B cell (primary cell): ENCODE data around the gene UBE2O. TPM values are rescaled to one million over a fixed set of nuclear protein-coding genes. Genes with fewer than 3 reads are reported as not detected.

Experiments
- ATAC-seq: fragments of 200-7000 bp; cut with Tn5 transposase; one replicate; pipeline ENCODE4 v1.10.0; 2021; ENCODE audit warnings: low read depth, mild to moderate bottlenecking, moderate number of reproducible peaks, moderate library complexity
- CTCF ChIA-PET: fragments of 350-600 bp; sonication (Branson Sonifier 250); formaldehyde crosslinking; loops from one replicate; lab custom pipeline; 2021; ENCODE audit warnings: antibody characterized with exemption, inconsistent platforms; lab: Charles Lee
- POLR2A ChIA-PET: fragments of 350-600 bp; sonication (Branson Sonifier 250); formaldehyde crosslinking; loops from one replicate; lab custom pipeline; 2021; ENCODE audit warnings: antibody characterized with exemption; lab: Charles Lee
- DNase-seq: peaks from one replicate; pipeline ENCODE4 v3.0.0; 2013
- H2AFZ ChIP-seq: 2 replicates; pipeline ENCODE4 v1.6.1; 2012; ENCODE audit warnings: mild to moderate bottlenecking, low read depth, low read length; ENCODE audit not compliant: insufficient read depth, poor library complexity, severe bottlenecking
- H3K27ac ChIP-seq, 2 donors: 1 replicate in 1 of 2; 2 replicates in 1 of 2; pipeline ENCODE4 v1.5.1; 2012 to 2013; ENCODE audit warnings: low read length in 2 of 2, mild to moderate bottlenecking in 2 of 2, moderate library complexity in 1 of 2
- H3K27me3 ChIP-seq, 4 experiments: fragments of 200-600 bp in 1 of 4; sonication (generic) in 1 of 4; replicated peaks in 1 of 4; 1 replicate in 2 of 4; 2 replicates in 2 of 4; pipeline versions ENCODE4 v1.6.1 to v1.7.0; 2013 to 2016; ENCODE audit warnings: low read length in 3 of 4, mild to moderate bottlenecking in 2 of 4, mixed read lengths in 1 of 4, moderate library complexity in 1 of 4; ENCODE audit not compliant: insufficient read depth in 4 of 4, control insufficient read depth in 3 of 4; ENCODE audit errors: control extremely low read depth in 1 of 4
- H3K36me3 ChIP-seq, 2 experiments: replicated peaks in 1 of 2; 1 replicate in 1 of 2; 2 replicates in 1 of 2; pipeline versions ENCODE4 v1.6.1 to v1.7.1; 2013; ENCODE audit warnings: low read length in 1 of 2; ENCODE audit not compliant: insufficient read depth in 2 of 2, control insufficient read depth in 1 of 2; ENCODE audit errors: control extremely low read depth in 1 of 2, extremely low read depth in 1 of 2
- H3K4me1 ChIP-seq, 2 donors: fragments of 200-600 bp in 1 of 2; sonication (generic) in 1 of 2; 1 replicate in 1 of 2; 2 replicates in 1 of 2; pipeline versions ENCODE4 v1.5.1 to v1.6.1; 2013 to 2017; ENCODE audit warnings: low read length in 2 of 2; ENCODE audit not compliant: control insufficient read depth in 2 of 2, insufficient read depth in 2 of 2
- H3K4me2 ChIP-seq: replicated peaks from 2 replicates; pipeline ENCODE3; 2012; ENCODE audit warnings: mild to moderate bottlenecking, low read depth, low read length; ENCODE audit not compliant: poor library complexity, severe bottlenecking
- H3K4me3 ChIP-seq, 5 experiments: fragments of 200-600 bp in 1 of 5; sonication (generic) in 1 of 5; 1 replicate in 3 of 5; 2 replicates in 2 of 5; pipeline versions ENCODE4 v1.5.1 to v1.7.0; 2011 to 2016; ENCODE audit warnings: low read length in 4 of 5, mild to moderate bottlenecking in 4 of 5, low read depth in 2 of 5, control low read depth in 1 of 5, moderate library complexity in 1 of 5; ENCODE audit not compliant: insufficient read depth in 1 of 5; ENCODE audit errors: control extremely low read depth in 1 of 5, extremely low read depth in 1 of 5
- H3K79me2 ChIP-seq: fragments of 200-600 bp; sonication (generic); one replicate; pipeline ENCODE4 v1.6.0; 2016; ENCODE audit warnings: low read length; ENCODE audit not compliant: control insufficient read depth, insufficient read depth
- H3K9ac ChIP-seq: fragments of 200-600 bp; sonication (generic); 2 replicates; pipeline ENCODE4 v1.6.1; 2017; ENCODE audit warnings: mild to moderate bottlenecking, low read length, moderate library complexity
- H3K9me3 ChIP-seq, 3 donors: one replicate each; pipeline versions ENCODE4 v1.6.1 to v1.7.1; 2013; ENCODE audit warnings: low read length in 2 of 3; ENCODE audit not compliant: control insufficient read depth in 2 of 3, insufficient read depth in 1 of 3; ENCODE audit errors: control extremely low read depth in 1 of 3
- H4K20me1 ChIP-seq: 2 replicates; pipeline ENCODE4 v1.6.0; 2012; ENCODE audit warnings: mild to moderate bottlenecking, low read length; ENCODE audit not compliant: insufficient read depth, control insufficient read depth, poor library complexity, severe bottlenecking
- H3K27ac Mint-ChIP-seq: one replicate; pipeline ENCODE4 v1.8.0; 2021; ENCODE audit warnings: mixed read lengths
- H3K27me3 Mint-ChIP-seq: one replicate; pipeline ENCODE4 v1.8.0; 2021; ENCODE audit warnings: mixed read lengths
- H3K4me1 Mint-ChIP-seq: one replicate; pipeline ENCODE4 v1.8.0; 2021; ENCODE audit warnings: mixed read lengths
- H3K4me3 Mint-ChIP-seq: one replicate; pipeline ENCODE4 v1.8.0; 2021; ENCODE audit warnings: mixed read lengths
- H3K9me3 Mint-ChIP-seq: one replicate; pipeline ENCODE4 v1.8.0; 2022; ENCODE audit warnings: mixed read lengths; ENCODE audit not compliant: insufficient read depth
- EZH2 ChIP-seq: IDR thresholded peaks from 2 replicates; pipeline ENCODE4 v1.6.1; 2012; ENCODE audit warnings: borderline replicate concordance, low read depth, mild to moderate bottlenecking, moderate library complexity, low read length; ENCODE audit not compliant: insufficient read depth, poor library complexity, severe bottlenecking
- WGBS: methylation state at CpG from one replicate; pipeline ENCODE4 v1.1.5; 2013; ENCODE audit warnings: missing lambda C conversion rate; ENCODE audit not compliant: insufficient coverage; 5-methylcytosine and 5-hydroxymethylcytosine counted together
- intact Hi-C: fragments of 100-400 bp; cut with micrococcal nuclease; formaldehyde crosslinking; loops from one replicate; pipeline ENCODE4 v1.10.0; 2022
- polyA plus RNA-seq: library from polyadenylated mRNA; depleted of rRNA; stranded (reverse); fragments of >200 nt; gene quantifications from 2 replicates; pipeline ENCODE4 v1.2.3, GENCODE V29; 2012
- total RNA-seq, 2 donors: library from RNA; stranded (reverse); fragments of 120-200 nt in 1 of 2; gene quantifications; 1 replicate in 1 of 2; 2 replicates in 1 of 2; pipeline versions ENCODE4 v1.2.3 to v1.2.4, GENCODE V29; 2013 to 2022
- TF ChIP-seq, protein P1 (sequence below): fragments of 200-600 bp; IDR thresholded peaks from one replicate; pipeline ENCODE4 v1.8.0; 2022; ENCODE audit warnings: antibody characterized with exemption, mild to moderate bottlenecking

Gene UBE2O
- total and polyA plus RNA-seq, 2 donors (not counting 1 experiment from before 2014, with no cell fraction given): 41.3 to 54.0 TPM

DNA sequence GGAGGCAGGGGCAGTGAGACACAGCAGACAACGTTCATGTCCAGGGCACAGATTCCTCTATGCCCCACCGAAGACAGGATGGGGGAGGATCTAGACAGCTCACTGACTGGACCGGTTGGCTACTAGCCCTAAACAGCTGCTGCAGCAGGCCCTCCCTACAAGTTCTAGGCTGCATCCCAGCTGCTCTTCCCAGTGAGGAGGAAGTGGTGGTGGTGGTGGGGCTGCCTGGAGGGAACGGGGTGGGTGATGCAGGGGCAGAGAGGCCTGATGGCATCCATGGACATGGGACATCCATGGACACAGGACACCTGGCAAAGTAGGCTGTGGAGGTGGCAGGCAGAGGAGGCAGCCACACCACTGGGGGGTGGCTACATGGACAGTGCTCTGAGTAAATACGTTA lies 50.2 kb downstream of the UBE2O start:
- Mint-ChIP-seq H3K4me1 (peaks cover 35% of the 10 kb centered on the region), H3K27me3 (no peaks in the 10 kb centered on the region), H3K9me3 (no peaks in the 10 kb centered on the region), H3K4me3 (no peak overlapping the region), H3K27ac (no peak overlapping the region)
- no peak for ATAC-seq
- Histone ChIP-seq H2AFZ (no peak overlapping the region), H3K36me3 (peaks cover 0 to 73% of the 10 kb centered on the region in 2 experiments), H3K27ac (no peak overlapping the region), H3K4me1 (peaks cover 26 to 28% of the 10 kb centered on the region in 2 donors), H3K4me3 (no peak overlapping the region), H4K20me1 (peaks cover 60% of the 10 kb centered on the region), H3K4me2 (no peak overlapping the region), H3K27me3 (no peaks in the 10 kb centered on the region), H3K9ac (no peak overlapping the region), H3K9me3 (no peaks in the 10 kb centered on the region), H3K79me2 (peaks cover 66% of the 10 kb centered on the region)
- POLR2A ChIA-PET: no interaction called here
- no peak for TF ChIP-seq EZH2
- TF ChIP-seq, protein P1, sequence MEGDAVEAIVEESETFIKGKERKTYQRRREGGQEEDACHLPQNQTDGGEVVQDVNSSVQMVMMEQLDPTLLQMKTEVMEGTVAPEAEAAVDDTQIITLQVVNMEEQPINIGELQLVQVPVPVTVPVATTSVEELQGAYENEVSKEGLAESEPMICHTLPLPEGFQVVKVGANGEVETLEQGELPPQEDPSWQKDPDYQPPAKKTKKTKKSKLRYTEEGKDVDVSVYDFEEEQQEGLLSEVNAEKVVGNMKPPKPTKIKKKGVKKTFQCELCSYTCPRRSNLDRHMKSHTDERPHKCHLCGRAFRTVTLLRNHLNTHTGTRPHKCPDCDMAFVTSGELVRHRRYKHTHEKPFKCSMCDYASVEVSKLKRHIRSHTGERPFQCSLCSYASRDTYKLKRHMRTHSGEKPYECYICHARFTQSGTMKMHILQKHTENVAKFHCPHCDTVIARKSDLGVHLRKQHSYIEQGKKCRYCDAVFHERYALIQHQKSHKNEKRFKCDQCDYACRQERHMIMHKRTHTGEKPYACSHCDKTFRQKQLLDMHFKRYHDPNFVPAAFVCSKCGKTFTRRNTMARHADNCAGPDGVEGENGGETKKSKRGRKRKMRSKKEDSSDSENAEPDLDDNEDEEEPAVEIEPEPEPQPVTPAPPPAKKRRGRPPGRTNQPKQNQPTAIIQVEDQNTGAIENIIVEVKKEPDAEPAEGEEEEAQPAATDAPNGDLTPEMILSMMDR: no peak
- CTCF ChIA-PET: interaction anchor here (0.6 to 17.6 kb wide), 3 partner anchors 14 to 79 kb away, joined by 3 to 265 read pairs (median 4); partner anchors contain the start of gene UBE2O
- WGBS: 86% methylated on average over 3 of the region's 5 CpGs
- no peak for DNase-seq
- intact Hi-C loops: no loop called here
